ENCODE data around the gene CMTM8.
A peak's percentile ranks its signal among the peaks of the same experiment; 100 is the strongest.

CMTM8 gene

DNA sequence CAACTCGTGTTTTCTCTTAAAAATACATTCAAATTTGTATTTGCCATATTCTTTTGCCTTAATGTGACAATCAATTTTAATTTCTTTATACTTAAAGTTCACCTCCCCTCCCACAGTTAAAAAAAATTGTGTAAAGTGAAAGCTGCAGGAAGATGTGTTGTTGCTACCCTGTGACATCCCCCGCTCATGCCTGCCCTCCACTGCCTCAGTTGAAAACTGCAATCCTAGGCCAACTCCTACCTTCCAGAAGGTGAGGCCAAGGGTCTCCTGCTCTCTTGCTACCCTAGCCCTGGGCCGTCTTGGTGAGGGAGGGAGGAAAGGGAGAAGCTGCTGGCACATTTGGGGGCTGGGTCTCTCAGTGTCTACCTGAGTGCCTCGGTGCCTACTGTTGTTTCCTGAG, 96.2 kb downstream of the CMTM8 start:
- Histone ChIP-seq H3K9me2 (replicated peaks; ENCODE audit: control insufficient read depth, low read length) (no peaks in the 10 kb centered on the region), H3K4me1 (ENCODE audit: control insufficient read depth, low read length) (peaks cover 6% of the 10 kb centered on the region), H4K20me1 (ENCODE audit: control insufficient read depth, insufficient read depth, low read depth, low read length) (no peaks in the 10 kb centered on the region), H3K9me3 (ENCODE audit: control insufficient read depth, insufficient read depth, low read length) (no peaks in the 10 kb centered on the region), H3K4me3 (ENCODE audit: low read length) (no peak overlapping the region), H3K36me3 (ENCODE audit: control insufficient read depth, low read length) (no peaks in the 10 kb centered on the region), H3F3A (ENCODE audit: control insufficient read depth, insufficient read depth) (no peaks in the 10 kb centered on the region), H3K79me2 (ENCODE audit: control insufficient read depth, low read length) (no peaks in the 10 kb centered on the region), H3K27ac (ENCODE audit: low read depth, low read length) (no peak overlapping the region), H3K4me2 (ENCODE audit: low read length) (no peak overlapping the region), H3K27me3 (ENCODE audit: control insufficient read depth, low read length) (no peaks in the 10 kb centered on the region)
- TF ChIP-seq, protein P1, sequence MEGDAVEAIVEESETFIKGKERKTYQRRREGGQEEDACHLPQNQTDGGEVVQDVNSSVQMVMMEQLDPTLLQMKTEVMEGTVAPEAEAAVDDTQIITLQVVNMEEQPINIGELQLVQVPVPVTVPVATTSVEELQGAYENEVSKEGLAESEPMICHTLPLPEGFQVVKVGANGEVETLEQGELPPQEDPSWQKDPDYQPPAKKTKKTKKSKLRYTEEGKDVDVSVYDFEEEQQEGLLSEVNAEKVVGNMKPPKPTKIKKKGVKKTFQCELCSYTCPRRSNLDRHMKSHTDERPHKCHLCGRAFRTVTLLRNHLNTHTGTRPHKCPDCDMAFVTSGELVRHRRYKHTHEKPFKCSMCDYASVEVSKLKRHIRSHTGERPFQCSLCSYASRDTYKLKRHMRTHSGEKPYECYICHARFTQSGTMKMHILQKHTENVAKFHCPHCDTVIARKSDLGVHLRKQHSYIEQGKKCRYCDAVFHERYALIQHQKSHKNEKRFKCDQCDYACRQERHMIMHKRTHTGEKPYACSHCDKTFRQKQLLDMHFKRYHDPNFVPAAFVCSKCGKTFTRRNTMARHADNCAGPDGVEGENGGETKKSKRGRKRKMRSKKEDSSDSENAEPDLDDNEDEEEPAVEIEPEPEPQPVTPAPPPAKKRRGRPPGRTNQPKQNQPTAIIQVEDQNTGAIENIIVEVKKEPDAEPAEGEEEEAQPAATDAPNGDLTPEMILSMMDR (IDR thresholded peaks at IDR 0.05; ENCODE audit: low read depth, low read length, poor library complexity, severe bottlenecking): peak; percentile 50
- no peak for TF ChIP-seq EZH2phosphoT487 (IDR thresholded peaks at IDR 0.05; ENCODE audit: borderline replicate concordance, low read length)

DNA sequence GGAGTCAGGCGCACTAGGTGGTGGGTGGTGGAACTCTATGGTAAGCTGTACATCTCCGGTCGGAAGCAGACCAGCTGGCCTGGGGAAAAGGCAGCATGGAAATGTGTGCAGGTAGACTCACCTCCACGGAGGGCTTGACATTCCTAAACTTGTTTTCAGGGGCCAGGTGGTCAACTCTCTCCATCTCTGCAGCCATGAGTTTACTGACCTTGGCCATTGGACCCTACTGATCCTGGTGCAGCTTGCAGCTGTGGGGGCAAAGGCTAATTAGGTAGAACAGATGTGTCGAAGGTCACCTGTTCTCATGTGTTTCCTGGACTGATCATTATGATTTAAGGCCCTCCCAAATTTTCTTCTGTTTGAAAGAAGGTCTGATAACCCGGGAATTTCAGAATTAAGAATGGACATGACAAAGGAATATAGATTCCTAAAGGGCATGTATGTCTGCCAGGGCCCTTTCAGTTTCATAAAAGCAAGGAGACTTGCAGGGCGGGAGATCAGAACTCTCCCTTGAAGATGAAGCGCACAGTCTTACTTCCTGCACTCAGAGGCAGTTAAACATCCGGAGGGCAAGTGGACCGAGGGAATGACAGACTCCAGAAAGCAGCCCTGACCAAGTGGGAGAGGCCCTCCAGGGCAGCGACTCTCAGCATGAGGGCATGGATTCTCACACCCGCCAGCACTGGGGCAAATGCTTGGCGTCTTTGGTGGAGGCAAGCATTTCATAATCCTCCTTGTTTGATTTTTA, 97.1 kb downstream of the CMTM8 start:
- Histone ChIP-seq H3K9me2 (replicated peaks; ENCODE audit: control insufficient read depth, low read length) (no peaks in the 10 kb centered on the region), H3F3A (ENCODE audit: control insufficient read depth, insufficient read depth) (no peaks in the 10 kb centered on the region), H3K9me3 (ENCODE audit: control insufficient read depth, insufficient read depth, low read length) (no peaks in the 10 kb centered on the region), H3K4me1 (ENCODE audit: control insufficient read depth, low read length) (peaks cover 6% of the 10 kb centered on the region), H3K4me2 (ENCODE audit: low read length) (no peak overlapping the region), H3K27ac (ENCODE audit: low read depth, low read length) (no peak overlapping the region), H3K4me3 (ENCODE audit: low read length) (no peak overlapping the region), H3K36me3 (ENCODE audit: control insufficient read depth, low read length) (no peaks in the 10 kb centered on the region), H4K20me1 (ENCODE audit: control insufficient read depth, insufficient read depth, low read depth, low read length) (no peaks in the 10 kb centered on the region), H3K27me3 (ENCODE audit: control insufficient read depth, low read length) (no peaks in the 10 kb centered on the region), H3K79me2 (ENCODE audit: control insufficient read depth, low read length) (no peaks in the 10 kb centered on the region)
- TF ChIP-seq, protein P1 (IDR thresholded peaks at IDR 0.05; ENCODE audit: low read depth, low read length, poor library complexity, severe bottlenecking): no peak
- no peak for TF ChIP-seq EZH2phosphoT487 (IDR thresholded peaks at IDR 0.05; ENCODE audit: borderline replicate concordance, low read length)

DNA sequence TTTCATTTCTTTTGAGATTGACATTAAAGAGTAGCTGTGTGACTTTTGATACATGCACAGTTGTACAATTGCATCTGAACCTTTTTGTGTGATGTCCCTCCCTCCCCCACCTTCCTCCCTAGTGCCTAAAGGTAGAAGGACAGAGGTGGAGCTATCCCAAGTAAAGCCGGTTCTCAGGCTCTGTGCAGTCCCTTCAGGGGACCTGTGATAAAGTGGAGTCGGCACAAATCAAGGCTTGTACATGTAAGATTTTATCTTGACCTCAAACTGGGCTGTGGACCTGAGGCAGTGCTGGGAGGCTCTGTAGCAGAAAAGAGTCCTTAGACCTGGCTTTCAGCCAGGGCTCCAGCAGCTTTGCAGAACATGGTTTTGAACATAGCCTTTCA, 97.6 kb downstream of the CMTM8 start:
- no peaks in the 10 kb centered on the region for H3F3A ChIP-seq (ENCODE audit: control insufficient read depth, insufficient read depth)
- no peaks in the 10 kb centered on the region for H3K36me3 ChIP-seq (ENCODE audit: control insufficient read depth, low read length)
- no peak overlapping the region for H3K4me2 ChIP-seq (ENCODE audit: low read length)
- H3K4me1 ChIP-seq (ENCODE audit: control insufficient read depth, low read length): peaks cover 6% of the 10 kb centered on the region
- no peak overlapping the region for H3K27ac ChIP-seq (ENCODE audit: low read depth, low read length)
- H3K79me2 ChIP-seq (ENCODE audit: control insufficient read depth, low read length): no peaks in the 10 kb centered on the region
- H3K4me3 ChIP-seq (ENCODE audit: low read length): no peak overlapping the region
- TF ChIP-seq EZH2phosphoT487 (IDR thresholded peaks at IDR 0.05; ENCODE audit: borderline replicate concordance, low read length): no peak
- TF ChIP-seq, protein P1 (IDR thresholded peaks at IDR 0.05; ENCODE audit: low read depth, low read length, poor library complexity, severe bottlenecking): no peak
- no peaks in the 10 kb centered on the region for H3K9me2 ChIP-seq (replicated peaks; ENCODE audit: control insufficient read depth, low read length)
- no peaks in the 10 kb centered on the region for H3K9me3 ChIP-seq (ENCODE audit: control insufficient read depth, insufficient read depth, low read length)
- no peaks in the 10 kb centered on the region for H4K20me1 ChIP-seq (ENCODE audit: control insufficient read depth, insufficient read depth, low read depth, low read length)
- no peaks in the 10 kb centered on the region for H3K27me3 ChIP-seq (ENCODE audit: control insufficient read depth, low read length)
